Activated CD8-positive, alpha-beta memory T cell treated with anti-CD3 and anti-CD28 coated beads, Interleukin-2, amount 50 U/mL, for 4 hours (primary cell): ENCODE data around the gene ZBED4.

ENCODE experiments used
- DNase-seq: peaks from one replicate; pipeline ENCODE4 v3.0.0-alpha.2; 2020

ZBED4 gene

GRCh38 chr22:49879871-49880270 is 26.2 kb downstream of the ZBED4 start:
- DNase-seq = no peak

- DNase-seq = no peak
Measured at GRCh38 chr22:49880281-49880680, 26.6 kb downstream of the ZBED4 start.

GRCh38 chr22:49881856-49882255 is 28.2 kb downstream of the ZBED4 start:
- DNase-seq = no peak

GRCh38 chr22:49882519-49883293 is 29.1 kb downstream of the ZBED4 start:
- no peak for DNase-seq

GRCh38 chr22:49883294-49883640 is 29.6 kb downstream of the ZBED4 start:
- DNase-seq = no peak

- no peak for DNase-seq
Measured at GRCh38 chr22:49884075-49884474, 30.4 kb downstream of the ZBED4 start.

GRCh38 chr22:49884503-49885260 is 31.0 kb downstream of the ZBED4 start:
- no peak for DNase-seq

GRCh38 chr22:49885281-49885680 is 31.6 kb downstream of the ZBED4 start:
- DNase-seq = no peak

- no peak for DNase-seq
Measured at GRCh38 chr22:49885881-49886280, 32.2 kb downstream of the ZBED4 start.

GRCh38 chr22:49886346-49887063 is 32.9 kb downstream of the ZBED4 start:
- DNase-seq = no peak

- no peak for DNase-seq
Measured at GRCh38 chr22:49887064-49887451, 33.4 kb downstream of the ZBED4 start.

- no peak for DNase-seq
Measured at GRCh38 chr22:49887702-49888101, 34.1 kb downstream of the ZBED4 start.

- DNase-seq = no peak
Measured at GRCh38 chr22:49889071-49889470, 35.4 kb downstream of the ZBED4 start.

- DNase-seq = no peak
Measured at GRCh38 chr22:49892226-49892899, 38.7 kb downstream of the ZBED4 start.

- no peak for DNase-seq
Measured at GRCh38 chr22:49893025-49893424, 39.4 kb downstream of the ZBED4 start.

- DNase-seq = no peak
Measured at GRCh38 chr22:49894322-49895054, 40.8 kb downstream of the ZBED4 start.

- no peak for DNase-seq
Measured at GRCh38 chr22:49896201-49896600, 42.6 kb downstream of the ZBED4 start.

- DNase-seq = no peak
Measured at GRCh38 chr22:49897015-49897684, 43.5 kb downstream of the ZBED4 start.

GRCh38 chr22:49899530-49899929 is 45.9 kb downstream of the ZBED4 start:
- DNase-seq = no peak

GRCh38 chr22:49900441-49901230 is 47.0 kb downstream of the ZBED4 start:
- no peak for DNase-seq

- DNase-seq = no peak
Measured at GRCh38 chr22:49901457-49901856, 47.8 kb downstream of the ZBED4 start.
